Ramos (cell line): ENCODE data around the gene CHN1.

Experiments used
- in situ Hi-C: fragments of 300-500 bp; cut with MboI; formaldehyde crosslinking; loops from one replicate; pipeline ENCODE4 v1.14.3; 2022; ENCODE audit warnings: low sequenced_read_pairs; ENCODE audit not compliant: unreplicated experiment

The CHN1 gene

DNA sequence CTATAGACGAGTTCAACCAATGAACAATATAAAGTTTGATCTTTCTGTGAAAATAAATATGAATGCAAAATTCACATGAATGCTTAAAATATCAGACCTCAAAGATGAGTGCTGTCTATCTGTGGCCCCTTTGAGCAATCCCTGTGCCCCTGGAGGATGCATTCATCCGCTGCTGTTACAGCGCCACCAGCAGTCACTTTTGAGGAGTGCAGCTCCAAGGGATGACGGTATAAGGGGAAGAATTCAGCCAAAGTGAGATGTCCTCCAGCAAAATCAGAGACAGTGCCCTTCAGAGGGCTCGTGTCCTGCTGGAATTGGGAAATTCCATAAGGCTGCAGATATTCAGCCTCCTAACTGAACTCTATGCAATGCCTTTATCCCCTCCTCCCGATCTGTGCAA is 229.0 kb downstream of the CHN1 start:
- in situ Hi-C loops, result no loop called here

DNA sequence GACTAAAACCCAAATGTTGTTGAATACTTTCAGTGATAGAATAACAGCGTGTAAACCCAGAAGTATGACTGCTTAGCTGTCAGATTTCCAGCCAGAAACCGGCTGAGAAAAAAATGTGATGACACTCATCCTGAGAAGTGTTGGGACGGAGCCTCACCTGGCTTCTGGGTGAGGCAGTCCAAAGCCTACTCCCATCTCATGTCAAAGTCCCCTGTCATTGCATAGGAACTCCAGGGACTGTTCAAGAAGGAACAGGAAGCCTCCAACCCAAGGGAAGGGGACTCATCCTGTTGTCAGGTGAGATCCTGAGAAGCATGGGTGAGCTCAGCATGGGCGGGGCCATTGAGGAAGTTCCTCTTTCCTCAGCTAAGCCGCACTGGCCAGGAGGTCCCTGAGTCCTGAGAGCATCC is 229.6 kb downstream of the CHN1 start:
- in situ Hi-C loops, result no loop called here

DNA sequence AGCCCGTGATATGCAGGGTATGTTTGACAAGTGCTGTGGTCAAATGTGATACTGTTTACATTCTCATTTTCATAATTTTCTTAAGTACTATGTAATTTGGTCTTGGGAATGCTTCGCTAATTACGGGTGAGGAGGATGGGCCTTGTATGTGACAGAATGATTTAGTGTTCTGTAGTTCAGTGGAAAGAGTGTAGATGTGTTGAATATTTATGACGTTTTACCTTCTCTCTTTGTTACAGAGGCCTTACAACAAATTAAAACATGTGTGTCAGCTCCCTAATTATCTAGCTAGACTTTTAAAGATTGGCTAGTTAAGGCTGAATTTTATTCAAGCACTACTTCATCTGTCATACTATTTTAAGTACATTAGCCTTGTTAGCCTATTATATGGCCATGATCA is 230.3 kb downstream of the CHN1 start:
- in situ Hi-C loops, result no loop called here

DNA sequence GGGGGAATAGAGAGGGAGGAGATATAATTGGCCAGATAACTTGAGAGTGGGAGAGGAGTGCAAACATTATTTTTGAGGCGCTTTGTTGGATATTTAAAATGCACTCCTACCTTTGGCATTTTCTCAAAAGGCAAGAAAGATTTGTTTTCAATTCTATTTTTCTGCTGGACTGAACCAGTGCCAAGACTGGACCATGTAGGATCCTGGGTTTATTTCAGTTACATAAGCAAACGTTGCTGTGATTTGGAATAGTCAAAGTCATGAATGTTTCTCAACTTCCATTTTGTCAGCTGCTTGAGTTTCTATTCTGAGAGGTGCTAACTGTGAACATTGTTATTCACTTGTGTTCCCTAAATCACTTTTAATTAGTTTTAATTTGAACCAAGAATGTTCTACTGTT is 232.0 kb downstream of the CHN1 start:
- in situ Hi-C loops, result no loop called here

DNA sequence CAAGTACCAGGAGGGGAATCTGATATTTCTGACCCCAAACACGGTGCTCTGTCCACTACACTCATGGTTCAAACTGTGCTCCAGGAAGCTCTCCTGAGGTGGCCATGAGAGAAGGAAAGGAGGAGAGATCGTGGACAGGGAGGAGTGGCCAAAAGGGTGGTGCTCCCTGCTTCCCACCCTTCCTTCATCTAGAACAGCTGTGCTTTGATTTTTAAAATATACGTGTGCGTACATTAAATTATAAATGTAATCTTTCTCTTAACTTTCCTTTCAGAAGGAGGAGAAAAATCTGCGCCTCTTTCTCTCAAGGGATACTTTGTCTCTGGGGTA is 232.7 kb downstream of the CHN1 start:
- in situ Hi-C loops, result no loop called here

DNA sequence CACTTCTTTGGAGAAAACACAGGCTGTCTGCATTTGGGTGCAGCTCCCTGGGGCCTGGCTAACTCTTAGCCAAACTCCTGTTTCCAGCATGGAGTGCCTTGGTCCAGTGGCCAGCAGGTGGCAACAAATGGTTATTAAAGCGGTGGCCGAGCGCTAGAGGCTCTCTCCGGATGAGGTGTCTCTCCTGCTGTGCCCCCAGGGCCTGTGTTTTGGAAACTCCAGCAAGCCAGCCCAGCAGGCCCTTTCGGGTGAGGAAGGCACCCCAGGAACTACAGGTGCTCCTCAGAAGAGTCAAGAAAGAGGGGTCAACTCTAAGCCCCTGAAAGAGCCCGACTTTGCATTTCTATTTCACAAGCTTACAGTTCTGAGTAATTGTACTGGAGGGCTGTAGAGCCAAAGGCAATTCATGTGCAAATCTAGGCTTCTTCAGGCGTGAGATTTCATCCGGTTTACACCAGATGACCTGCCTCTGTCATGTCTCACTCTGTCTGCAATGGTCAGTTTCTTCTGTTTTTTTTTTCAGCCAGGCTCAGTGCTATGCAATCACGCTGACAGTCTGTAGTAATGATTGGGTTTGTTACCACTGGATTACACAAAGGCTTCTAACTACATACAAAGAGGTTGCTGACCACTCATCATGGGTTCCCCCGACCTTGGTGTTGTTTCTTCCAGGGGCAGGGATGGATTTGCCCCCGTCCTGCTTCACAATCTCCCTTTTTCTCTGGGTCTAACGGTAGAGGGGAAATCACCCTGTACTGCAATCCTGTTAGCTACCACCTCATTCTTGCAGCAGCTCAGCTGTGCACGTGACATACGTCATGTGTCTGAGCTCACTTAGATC is 233.3 kb downstream of the CHN1 start:
- in situ Hi-C loops, result no loop called here

DNA sequence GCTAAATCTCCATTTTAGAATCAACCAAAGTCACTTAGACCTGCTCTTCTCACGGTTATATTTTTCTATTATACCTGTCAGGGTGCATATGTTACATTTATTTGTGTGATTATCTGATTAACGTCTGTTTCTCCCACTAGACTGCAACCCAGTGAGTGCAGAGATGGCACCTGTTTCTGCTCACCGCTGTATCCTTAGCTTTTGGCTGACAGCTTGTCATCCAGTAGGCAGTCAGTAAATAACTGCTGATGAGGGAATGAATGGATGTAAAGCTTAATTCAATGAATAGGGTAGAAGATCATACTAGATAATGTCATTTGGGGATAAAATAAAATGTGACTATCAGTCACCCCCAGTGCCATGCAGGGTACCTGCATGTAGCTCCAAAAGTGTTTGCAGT is 234.0 kb downstream of the CHN1 start:
- in situ Hi-C loops, result no loop called here

DNA sequence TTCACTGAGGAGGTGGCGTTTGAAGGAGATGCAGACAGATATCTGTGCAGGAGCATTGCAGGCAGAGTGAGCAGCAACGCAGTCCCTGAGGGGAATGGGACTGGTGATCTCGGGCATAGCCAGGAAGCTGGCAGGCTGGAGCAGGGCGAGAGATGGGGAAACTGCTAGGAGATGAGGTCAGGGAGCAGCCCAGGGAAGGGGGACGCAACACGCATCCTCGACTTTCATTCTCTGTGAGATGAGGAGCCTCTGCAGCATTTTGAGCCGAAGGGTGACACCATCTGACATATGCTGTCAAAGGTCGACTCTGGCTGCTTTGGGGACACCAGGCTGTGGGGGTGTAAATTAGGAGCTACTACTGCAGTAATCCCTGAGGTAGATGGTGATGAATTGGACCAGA is 236.6 kb downstream of the CHN1 start:
- in situ Hi-C loops, result no loop called here

DNA sequence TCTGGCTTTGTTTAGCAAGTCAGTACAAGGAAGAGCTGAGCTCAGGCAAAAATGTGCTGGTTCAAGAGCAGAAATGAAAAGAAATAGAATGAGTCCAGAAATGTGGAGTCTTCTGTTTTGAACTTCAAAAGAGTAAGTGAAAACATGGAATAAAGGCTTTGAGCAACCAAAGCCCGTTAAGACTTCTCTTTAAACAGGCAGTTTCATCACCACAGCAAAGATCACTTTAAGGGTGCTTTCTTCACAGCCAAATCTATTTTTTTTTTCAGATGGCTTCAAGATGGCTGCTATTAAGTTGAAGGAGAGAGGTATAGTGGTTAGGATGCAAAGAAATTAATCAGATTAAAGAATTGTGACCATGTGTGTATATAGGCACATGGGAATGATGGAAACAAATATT is 238.9 kb downstream of the CHN1 start:
- in situ Hi-C loops, result no loop called here

DNA sequence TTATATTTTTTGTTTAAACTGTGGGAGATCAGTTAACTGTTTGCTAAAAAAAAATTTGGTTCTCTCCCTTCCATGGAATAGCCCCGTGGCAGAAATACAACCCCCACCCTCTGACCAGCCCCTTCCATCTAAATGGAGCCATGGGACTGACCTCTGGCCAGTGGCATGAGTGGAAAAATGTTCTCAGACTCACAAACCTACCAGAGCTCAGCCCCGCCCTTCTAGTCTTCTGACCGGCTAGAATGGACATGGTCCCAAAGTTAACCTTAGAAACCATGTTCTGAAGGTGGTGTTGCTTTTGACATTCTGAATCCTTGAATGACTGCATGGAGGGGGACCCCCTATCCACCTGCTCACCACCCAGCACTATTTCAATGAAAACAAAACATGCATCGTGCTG is 239.6 kb downstream of the CHN1 start:
- in situ Hi-C loops, result no loop called here

DNA sequence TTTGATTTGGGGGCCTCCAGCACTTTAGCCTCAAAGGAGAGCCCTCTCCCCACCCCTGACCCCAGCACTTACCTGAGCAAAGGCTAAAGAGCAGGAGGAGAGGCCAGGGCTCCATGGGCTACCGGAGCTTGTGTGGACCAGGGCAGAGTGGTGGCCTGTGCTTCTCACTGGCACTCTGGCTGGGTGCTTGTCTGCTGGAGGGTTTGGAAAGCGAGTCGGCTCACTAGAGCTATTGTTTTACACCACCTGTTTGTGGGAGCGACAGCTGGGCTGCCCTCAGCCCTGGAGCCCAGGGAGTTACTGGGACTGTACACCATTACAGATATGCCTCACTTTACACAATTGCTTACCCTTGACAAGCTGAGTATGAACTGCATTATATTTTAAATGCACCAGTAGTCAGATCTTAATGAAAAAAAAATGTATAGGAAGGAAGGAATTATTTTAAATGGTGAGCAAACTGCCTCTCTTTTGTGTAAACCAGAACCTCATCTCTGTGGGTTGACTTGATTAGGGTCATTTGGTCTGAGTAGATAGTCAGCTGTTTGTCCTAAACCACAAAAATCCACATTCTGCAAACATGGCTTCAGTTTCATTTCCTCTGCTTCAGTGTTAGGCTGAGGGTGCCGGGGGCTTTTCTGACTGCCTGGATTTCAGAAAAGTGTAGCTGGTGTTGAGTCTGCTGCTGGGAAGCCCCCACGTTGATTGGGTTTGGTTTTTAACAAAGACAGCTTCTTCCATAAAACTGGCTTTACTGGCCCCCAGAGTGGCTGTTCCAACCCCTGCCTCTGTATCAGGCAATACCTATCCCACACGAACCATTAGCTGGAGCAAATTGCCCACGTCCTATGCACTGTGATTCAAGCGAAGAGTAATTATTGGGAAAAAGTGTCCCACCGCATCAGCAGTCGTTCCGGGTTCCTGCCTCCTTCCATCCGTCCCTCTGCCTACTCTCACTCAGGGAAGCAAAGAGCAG is 240.6 kb downstream of the CHN1 start, which contains the start of gene CHRNA1:
TSS of gene CHRNA1 (minus strand) at position 193 of the 976 bp plus-strand sequence. CDS start at position 115, 78 bp downstream.
- in situ Hi-C loops, result no loop called here

DNA sequence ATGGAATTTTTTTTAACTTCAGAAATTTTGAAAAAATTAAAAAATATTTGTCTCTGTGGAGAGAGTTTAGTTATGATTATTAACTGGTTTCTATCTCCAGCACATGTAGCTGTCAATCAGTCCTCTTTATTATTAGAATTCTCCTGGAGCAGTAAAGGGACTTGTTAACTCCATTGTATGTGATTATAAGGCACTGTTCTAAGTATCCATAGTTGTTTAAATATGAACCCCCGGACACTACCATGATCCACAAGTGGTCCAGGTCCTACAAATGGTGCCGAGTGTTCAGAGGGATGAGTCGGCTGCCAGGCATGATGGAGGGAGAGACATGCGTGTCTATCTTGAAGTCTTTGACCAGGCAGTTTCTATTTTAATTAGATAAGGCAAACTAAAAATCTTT is 241.4 kb downstream of the CHN1 start:
- in situ Hi-C loops, result no loop called here

DNA sequence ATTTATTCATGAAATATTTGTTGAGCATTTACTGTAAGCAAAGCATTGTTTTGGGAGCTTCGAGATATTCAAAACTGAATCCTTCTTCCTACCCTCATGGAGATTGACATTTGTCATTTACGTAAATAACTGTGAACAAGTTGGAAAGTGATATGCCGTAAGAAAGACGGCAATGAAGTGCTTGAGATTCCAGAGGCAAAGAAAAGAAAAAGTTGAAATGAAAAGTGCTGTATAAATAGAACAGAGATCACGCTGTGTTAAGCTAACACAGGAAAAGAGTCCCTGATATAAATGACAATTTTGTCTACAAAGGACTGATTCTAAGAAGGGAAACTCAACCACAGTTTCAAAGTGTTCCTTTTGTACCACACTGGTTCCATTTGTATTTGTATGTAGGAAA is 242.7 kb downstream of the CHN1 start:
- in situ Hi-C loops, result no loop called here

DNA sequence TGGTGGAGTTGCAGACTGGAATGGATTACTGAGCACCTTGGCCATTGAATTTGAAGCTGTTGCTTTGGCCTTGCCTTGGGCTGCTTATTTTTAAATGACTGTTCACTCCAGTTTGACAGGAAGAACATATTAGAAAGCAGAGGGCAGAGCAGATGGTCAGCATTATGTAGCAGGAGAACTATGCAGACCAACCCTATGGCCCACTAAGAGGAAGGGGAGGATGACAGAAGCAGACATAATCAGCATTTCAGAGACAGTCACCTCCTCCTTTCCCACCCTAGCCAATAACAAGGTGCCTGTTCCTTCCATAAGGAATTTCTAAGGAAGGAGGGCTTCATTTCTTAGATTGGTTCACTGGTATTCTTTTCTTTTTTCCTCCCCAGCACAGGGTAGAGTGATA is 243.3 kb downstream of the CHN1 start:
- in situ Hi-C loops, result no loop called here

DNA sequence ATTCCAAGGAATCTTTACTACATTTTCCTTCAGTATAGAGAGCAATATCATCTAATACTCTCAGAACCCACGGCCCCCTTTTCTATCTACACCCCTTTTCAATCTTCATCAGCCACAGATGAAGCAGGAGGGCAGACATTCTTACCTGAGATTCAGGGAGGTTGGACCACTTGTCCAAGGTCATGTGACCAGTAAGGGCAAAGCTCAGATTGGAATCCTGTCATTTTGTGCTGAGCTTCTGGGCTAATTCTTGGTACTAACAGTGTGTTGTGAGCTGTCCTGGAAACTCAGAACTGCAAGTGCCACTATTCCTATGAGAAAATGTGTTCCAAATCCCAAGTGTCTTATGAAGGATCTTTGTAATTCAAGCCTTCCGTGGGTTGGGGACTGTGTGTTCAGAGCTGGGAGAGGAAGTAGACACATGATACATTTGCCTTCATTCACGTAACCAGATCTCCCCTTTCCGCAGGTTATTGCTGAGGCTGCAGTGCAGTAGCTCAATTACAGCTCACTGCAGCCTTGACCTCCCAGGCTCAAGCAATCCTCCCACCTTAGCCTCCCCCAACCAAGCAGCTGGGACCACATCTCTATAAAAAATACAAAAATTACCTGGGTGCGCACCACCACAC is 244.2 kb downstream of the CHN1 start:
- in situ Hi-C loops, result no loop called here

DNA sequence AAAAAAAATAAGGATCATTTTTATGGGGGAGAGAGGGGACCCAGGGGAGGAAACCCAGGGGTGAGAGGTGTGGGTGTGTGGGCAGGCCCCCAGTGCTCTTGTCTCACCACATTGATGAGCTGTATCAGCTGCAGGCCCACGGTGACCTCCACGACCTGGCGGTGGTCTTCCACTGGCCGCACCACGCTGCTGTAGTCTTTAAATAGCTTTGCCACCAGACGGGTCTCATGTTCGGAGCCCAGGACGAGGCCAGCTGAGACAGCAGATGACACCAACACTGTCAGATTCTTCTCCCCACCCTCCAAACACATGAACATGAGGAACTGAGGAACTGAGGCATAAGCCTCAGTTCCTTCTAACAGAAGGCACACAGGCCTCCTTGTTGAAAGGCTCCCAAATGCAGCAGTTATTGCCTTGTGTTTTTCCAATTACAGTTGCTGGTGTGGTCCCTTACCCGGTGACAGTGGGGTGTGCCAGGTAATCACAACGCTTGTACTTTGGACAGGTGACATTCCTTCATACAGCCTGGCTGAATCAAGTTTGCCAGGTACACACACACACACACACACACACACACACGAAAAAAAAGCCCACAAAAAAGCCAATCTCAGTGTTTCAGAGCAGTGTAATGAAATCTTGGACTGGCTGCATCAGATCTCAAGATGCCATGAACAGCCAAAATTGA is 245.7 kb downstream of the CHN1 start:
- in situ Hi-C loops, result no loop called here

DNA sequence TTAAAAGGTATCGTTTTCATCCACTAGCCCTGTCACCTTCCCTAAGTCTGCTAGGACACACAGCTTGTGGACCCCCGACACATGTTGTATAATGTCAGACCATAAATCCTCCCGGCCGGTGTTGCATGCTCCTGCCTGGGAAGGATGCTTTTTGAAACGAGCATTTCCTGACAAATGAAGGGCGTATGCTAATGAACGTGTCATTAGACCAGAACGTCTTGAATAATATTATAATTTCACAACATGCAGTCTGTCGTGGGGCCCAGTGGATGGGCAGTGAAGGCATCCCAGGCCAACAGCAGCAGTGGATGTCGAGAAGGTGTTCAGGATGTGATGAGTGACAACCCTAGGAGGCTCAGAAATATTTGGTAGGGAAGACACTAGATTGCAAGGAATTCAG is 248.4 kb downstream of the CHN1 start:
- in situ Hi-C loops, result no loop called here

DNA sequence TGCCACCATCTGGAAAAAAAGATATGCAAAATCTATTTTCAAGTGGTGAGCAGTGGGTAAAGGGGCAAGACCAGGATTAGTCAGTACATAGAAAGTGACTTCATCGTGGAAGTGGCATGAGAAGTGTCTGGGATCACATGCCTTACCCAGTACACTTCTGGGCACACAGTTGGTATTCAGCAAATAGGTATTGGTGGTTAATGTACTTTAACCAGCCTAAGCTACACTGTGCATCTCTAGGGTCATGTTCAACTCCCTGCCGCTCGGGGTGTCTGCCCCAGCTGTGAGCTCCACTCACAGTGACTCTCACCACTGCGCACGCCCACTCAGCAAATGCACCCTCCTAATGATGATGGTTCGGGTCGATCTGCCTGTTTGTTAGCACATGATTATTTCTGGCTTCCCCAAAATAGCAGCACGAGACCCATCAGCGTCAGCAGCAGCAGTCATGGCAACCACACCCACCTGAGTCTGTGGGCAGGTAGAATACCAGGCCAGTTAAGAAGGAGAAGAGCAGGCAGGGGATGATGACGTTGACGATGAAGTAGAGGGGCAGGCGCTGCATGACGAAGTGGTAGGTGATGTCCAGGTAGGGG is 252.0 kb downstream of the CHN1 start:
- in situ Hi-C loops, result no loop called here

DNA sequence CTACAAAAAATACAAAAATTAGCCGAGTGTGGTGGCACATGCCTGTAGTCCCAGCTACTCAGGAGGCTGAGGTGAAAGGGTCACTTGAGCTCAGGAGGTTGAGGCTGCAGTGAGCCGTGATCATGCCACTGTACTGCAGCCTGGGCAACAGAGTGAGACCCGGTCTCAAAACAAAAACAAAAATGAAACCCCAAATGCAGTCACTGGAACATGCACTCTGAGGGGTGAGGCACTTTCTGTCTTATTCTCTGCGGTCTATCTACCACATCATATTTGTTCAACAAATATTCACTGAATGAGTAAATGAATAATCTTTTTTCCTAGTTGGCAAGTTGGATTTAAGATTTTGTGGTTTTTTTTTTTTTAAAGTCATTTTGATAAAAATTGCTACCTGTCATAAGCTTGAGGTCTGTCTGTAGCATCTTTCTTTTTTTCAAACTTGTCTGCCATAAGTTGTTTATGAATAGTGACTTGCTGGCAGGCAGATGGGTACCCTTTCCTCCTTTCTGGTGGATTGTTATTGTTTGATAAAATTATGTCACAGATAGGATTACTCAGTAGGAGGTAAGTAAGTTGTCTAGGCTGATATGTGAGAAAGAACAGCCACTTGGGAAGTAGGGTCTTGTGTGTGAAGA is 252.7 kb downstream of the CHN1 start:
- in situ Hi-C loops, result no loop called here
